ENCODE measurements around the gene CD99.

DNA sequence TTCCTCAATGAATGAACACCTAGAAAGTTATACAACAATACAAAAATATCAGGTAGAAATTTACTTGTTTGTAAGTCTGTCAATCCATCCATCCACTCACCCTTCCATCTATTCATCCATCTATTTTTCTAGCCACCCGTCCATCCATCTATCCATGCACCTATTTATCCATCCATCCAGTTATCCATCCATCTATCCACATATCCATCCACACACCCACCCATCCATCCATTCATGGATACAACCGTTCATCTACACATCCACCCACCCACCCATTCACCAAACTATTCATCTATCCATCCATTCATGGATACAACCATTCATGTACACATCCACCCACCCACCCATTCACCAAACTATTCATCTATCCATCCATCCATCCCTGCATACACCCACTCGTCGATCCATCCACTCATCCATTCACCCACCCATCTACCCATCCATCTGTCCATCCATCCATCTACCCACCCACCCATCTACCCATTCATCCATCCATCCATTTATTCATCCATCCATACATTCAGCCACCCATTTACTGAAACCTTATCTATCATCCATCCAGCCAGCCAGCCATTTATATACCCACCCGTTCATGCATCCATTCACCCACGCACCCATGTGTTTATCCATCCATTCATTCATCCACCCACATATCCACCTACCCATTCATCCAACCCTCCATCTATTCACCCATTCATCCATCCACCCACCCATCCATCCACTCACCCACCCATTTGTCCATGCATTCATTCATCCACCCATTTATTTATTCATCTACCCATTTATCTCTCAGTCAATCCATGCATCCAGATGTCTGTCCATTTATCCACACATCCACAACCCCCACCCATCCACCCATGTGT is 10.4 kb upstream of the CD99 start:
- no peak for TF ChIP-seq CTCF (conservative IDR thresholded peaks at IDR 0.05 in 1 of 2, IDR thresholded peaks at IDR 0.05 in 1 of 2; ENCODE audit: low read depth in 1 of 2, low read length in 2 of 2)
- no peak for TF ChIP-seq EZH2 (IDR thresholded peaks at IDR 0.05; ENCODE audit: low read length, missing control alignments)

All from fibroblast of lung (primary cell).